CD14-positive monocyte (primary cell): ENCODE measurements around the gene RANBP2. TPM values are rescaled to one million over a fixed set of nuclear protein-coding genes. Genes with fewer than 3 reads are reported as not detected.

Experiments used
- DNase-seq, 3 donors: peaks; one replicate each; pipeline ENCODE4 v3.0.0-alpha.2; 2011 to 2022
- H2AFZ ChIP-seq: 2 replicates; pipeline ENCODE4 v1.6.0; 2012; ENCODE audit warnings: mild to moderate bottlenecking, low read depth, low read length, inconsistent platforms; ENCODE audit not compliant: insufficient read depth, poor library complexity, severe bottlenecking
- H3K27ac ChIP-seq, 2 donors: 1 replicate in 1 of 2; 2 replicates in 1 of 2; pipeline ENCODE4 v1.5.1; 2012 to 2013; ENCODE audit warnings: low read length in 2 of 2, control low read depth in 1 of 2, inconsistent platforms in 1 of 2, low read depth in 1 of 2, mild to moderate bottlenecking in 1 of 2
- H3K27me3 ChIP-seq, 2 donors: one replicate each; pipeline versions ENCODE4 v1.6.0 to v1.6.1; 2011 to 2013; ENCODE audit warnings: low read length in 2 of 2; ENCODE audit not compliant: control insufficient read depth in 2 of 2, insufficient read depth in 2 of 2
- H3K36me3 ChIP-seq, 2 donors: replicated peaks in 1 of 2; 1 replicate in 1 of 2; 2 replicates in 1 of 2; pipeline versions ENCODE4 v1.5.1 to v1.6.1; 2012 to 2013; ENCODE audit warnings: low read length in 2 of 2, control low read depth in 1 of 2, inconsistent platforms in 1 of 2, mild to moderate bottlenecking in 1 of 2; ENCODE audit not compliant: insufficient read depth in 2 of 2, control insufficient read depth in 1 of 2
- H3K4me1 ChIP-seq, 2 donors: 1 replicate in 1 of 2; 2 replicates in 1 of 2; pipeline versions ENCODE4 v1.5.1 to v1.6.1; 2012 to 2013; ENCODE audit warnings: low read length in 2 of 2, control low read depth in 1 of 2, inconsistent platforms in 1 of 2, mild to moderate bottlenecking in 1 of 2, moderate library complexity in 1 of 2; ENCODE audit not compliant: insufficient read depth in 2 of 2, control insufficient read depth in 1 of 2
- H3K4me2 ChIP-seq: replicated peaks from 2 replicates; pipeline ENCODE3; 2012; ENCODE audit warnings: low read length, moderate library complexity, mild to moderate bottlenecking; ENCODE audit not compliant: poor library complexity, severe bottlenecking; ENCODE audit errors: extremely low read depth
- H3K4me3 ChIP-seq, 3 experiments: fragments of 200-600 bp in 1 of 3; sonication (generic) in 1 of 3; replicated peaks in 1 of 3; 1 replicate in 2 of 3; 2 replicates in 1 of 3; pipeline ENCODE4 v1.5.1; 2011 to 2013; ENCODE audit warnings: low read length in 3 of 3, mild to moderate bottlenecking in 3 of 3, control low read depth in 2 of 3, low read depth in 2 of 3, inconsistent platforms in 1 of 3, moderate library complexity in 1 of 3
- H3K79me2 ChIP-seq: 2 replicates; pipeline ENCODE4 v1.6.0; 2012; ENCODE audit warnings: mild to moderate bottlenecking, control low read depth, inconsistent platforms, low read length, moderate library complexity; ENCODE audit not compliant: insufficient read depth
- H3K9ac ChIP-seq: 2 replicates; pipeline ENCODE4 v1.6.0; 2017; ENCODE audit warnings: low read length, mild to moderate bottlenecking; ENCODE audit not compliant: insufficient read depth, poor library complexity, severe bottlenecking
- H3K9me3 ChIP-seq, 2 donors: replicated peaks in 1 of 2; 1 replicate in 1 of 2; 2 replicates in 1 of 2; pipeline versions ENCODE4 v1.5.1 to v1.6.1; 2012 to 2013; ENCODE audit warnings: low read length in 2 of 2, control low read depth in 1 of 2; ENCODE audit not compliant: control insufficient read depth in 1 of 2, insufficient read depth in 1 of 2
- H4K20me1 ChIP-seq: 2 replicates; pipeline ENCODE4 v1.6.0; 2012; ENCODE audit warnings: mild to moderate bottlenecking, low read length, control low read depth, moderate library complexity; ENCODE audit not compliant: insufficient read depth
- H3K27ac Mint-ChIP-seq, 7 donors: one replicate each; pipeline ENCODE4 v1.8.0; 2020; ENCODE audit warnings: mild to moderate bottlenecking in 7 of 7, mixed read lengths in 7 of 7, moderate library complexity in 6 of 7, inconsistent platforms in 2 of 7
- H3K27me3 Mint-ChIP-seq, 3 donors: one replicate each; pipeline ENCODE4 v1.8.0; 2021 to 2022; ENCODE audit warnings: low read depth in 3 of 3, mild to moderate bottlenecking in 3 of 3, mixed read lengths in 3 of 3, moderate library complexity in 3 of 3, inconsistent platforms in 1 of 3
- H3K36me3 Mint-ChIP-seq, 2 donors: one replicate each; pipeline ENCODE4 v1.8.0; 2020; ENCODE audit warnings: mixed read lengths in 2 of 2, inconsistent platforms in 1 of 2, mild to moderate bottlenecking in 1 of 2
- H3K4me1 Mint-ChIP-seq: one replicate; pipeline ENCODE4 v1.8.0; 2020; ENCODE audit warnings: mild to moderate bottlenecking, mixed read lengths
- H3K4me3 Mint-ChIP-seq, 2 donors: one replicate each; pipeline ENCODE4 v1.8.0; 2020; ENCODE audit warnings: mild to moderate bottlenecking in 2 of 2, mixed read lengths in 2 of 2, moderate library complexity in 1 of 2
- H3K9me3 Mint-ChIP-seq, 7 donors: one replicate each; pipeline ENCODE4 v1.8.0; 2020 to 2022; ENCODE audit warnings: mixed read lengths in 7 of 7, mild to moderate bottlenecking in 6 of 7, moderate library complexity in 6 of 7, inconsistent platforms in 2 of 7
- CTCF ChIP-seq: fragments of 200-600 bp; IDR thresholded peaks from one replicate; pipeline ENCODE4 v1.8.0; 2022; ENCODE audit warnings: antibody characterized with exemption, mild to moderate bottlenecking
- whole genome bisulfite sequencing: methylation state at CpG from one replicate; pipeline ENCODE4 v1.1.5; 2013; ENCODE audit warnings: missing lambda C conversion rate; ENCODE audit not compliant: insufficient coverage; 5-methylcytosine and 5-hydroxymethylcytosine counted together
- intact Hi-C, 2 donors: fragments of 100-400 bp; cut with micrococcal nuclease; formaldehyde crosslinking; loops; one replicate each; pipeline versions ENCODE4 v1.15.0 to v1.15.1; 2023
- polyA plus RNA-seq, 3 donors: library from polyadenylated mRNA; depleted of rRNA in 1 of 3; unstranded in 2 of 3; stranded (reverse) in 1 of 3; fragments of 300-500 nt in 2 of 3; fragments of >200 nt in 1 of 3; fragmentation: Illumina TruSeq in 2 of 3; gene quantifications; 1 replicate in 2 of 3; 2 replicates in 1 of 3; pipeline ENCODE4 v1.2.3, GENCODE V29; 2012 to 2021

Gene RANBP2
- polyA plus RNA-seq, 3 donors: 6.8 to 7.3 (median 7.0) TPM

- no peak overlapping the region for H2AFZ ChIP-seq
- no peaks in the 10 kb centered on the region for H3K4me1 Mint-ChIP-seq
- peaks cover 13 to 37% (median 17%) of the 10 kb centered on the region in 7 donors for H3K9me3 Mint-ChIP-seq
- H3K4me1 ChIP-seq: no peaks in the 10 kb centered on the region
- H3K27ac ChIP-seq: no peak overlapping the region
- no peaks in the 10 kb centered on the region for H3K27me3 Mint-ChIP-seq
- WGBS: no CpG with 5 or more reads among the region's 2 CpGs
- H3K36me3 ChIP-seq: peaks cover 9 to 45% of the 10 kb centered on the region in 2 donors
- no peak for DNase-seq
- no peak overlapping the region for H3K4me3 Mint-ChIP-seq
- peaks cover 19 to 21% of the 10 kb centered on the region in 2 donors for H3K9me3 ChIP-seq
- H3K4me3 ChIP-seq: no peak overlapping the region
- H3K4me2 ChIP-seq: no peak overlapping the region
- H4K20me1 ChIP-seq: no peaks in the 10 kb centered on the region
- H3K27ac Mint-ChIP-seq: no peak overlapping the region
- no peak overlapping the region for H3K9ac ChIP-seq
- no peaks in the 10 kb centered on the region for H3K79me2 ChIP-seq
- intact Hi-C loops: no loop called here
- no peak for TF ChIP-seq CTCF
- peaks cover 27 to 43% of the 10 kb centered on the region in 2 donors for H3K36me3 Mint-ChIP-seq
- H3K27me3 ChIP-seq: no peaks in the 10 kb centered on the region
These were observed 101.2 kb downstream of the RANBP2 start for GRCh38 chr2:108820482-108820881.

GRCh38 chr2:108823286-108823685, 104.0 kb downstream of the RANBP2 start:
- TF ChIP-seq CTCF: no peak
- Mint-ChIP-seq H3K4me1 (no peaks in the 10 kb centered on the region), H3K4me3 (no peak overlapping the region), H3K27me3 (no peaks in the 10 kb centered on the region), H3K36me3 (peaks cover 11 to 19% of the 10 kb centered on the region in 2 donors), H3K9me3 (peaks cover 8 to 26% (median 14%) of the 10 kb centered on the region in 7 donors), H3K27ac (no peak overlapping the region)
- H3K79me2 ChIP-seq: no peaks in the 10 kb centered on the region
- no CpG with 5 or more reads among the region's 1 CpG for WGBS
- no peak overlapping the region for H3K4me3 ChIP-seq
- H2AFZ ChIP-seq: no peak overlapping the region
- no peaks in the 10 kb centered on the region for H3K27me3 ChIP-seq
- peaks cover 13 to 19% of the 10 kb centered on the region in 2 donors for H3K9me3 ChIP-seq
- no peaks in the 10 kb centered on the region for H4K20me1 ChIP-seq
- no peak overlapping the region for H3K9ac ChIP-seq
- no peaks in the 10 kb centered on the region for H3K4me1 ChIP-seq
- intact Hi-C loops: no loop called here
- H3K36me3 ChIP-seq: peaks cover 0 to 21% of the 10 kb centered on the region in 2 donors
- no peak overlapping the region for H3K27ac ChIP-seq
- no peak overlapping the region for H3K4me2 ChIP-seq
- no peak for DNase-seq
